OCI-LY7 (cell line): ENCODE measurements around the gene ATP11A. TPM values are rescaled to one million over a fixed set of nuclear protein-coding genes. Genes with fewer than 3 reads are reported as not detected.

Source experiments
- BruUV-seq: library from RNA; stranded (reverse); fragments of 400-500 nt; replicated peaks from 2 replicates; lab custom pipeline; 2021; lab: Mats Ljungman, UMichigan
- CTCF ChIA-PET: fragments of 300-600 bp; sonication (Branson Sonifier 250); formaldehyde crosslinking; loops from one replicate; lab custom pipeline; 2022; ENCODE audit warnings: antibody characterized with exemption; ENCODE audit not compliant: unreplicated experiment; lab: Charles Lee
- POLR2A ChIA-PET: fragments of 300-600 bp; sonication (Branson Sonifier 250); formaldehyde crosslinking; loops from one replicate; lab custom pipeline; 2022; ENCODE audit warnings: antibody characterized with exemption; lab: Charles Lee
- DNase-seq: peaks from one replicate; pipeline ENCODE4 v3.0.0-alpha.2; 2015; ENCODE audit warnings: low spot score
- H2AFZ ChIP-seq: fragments of 200-600 bp; sonication (generic), shearing (Covaris generic); 2 replicates; pipeline ENCODE4 v1.6.1; 2014; ENCODE audit warnings: mild to moderate bottlenecking, antibody characterized with exemption, low read length, moderate library complexity
- H3K27ac ChIP-seq: fragments of 200-600 bp; sonication (generic); 2 replicates; pipeline ENCODE4 v1.5.1; 2014; ENCODE audit warnings: mixed run types, low read depth, mild to moderate bottlenecking, moderate library complexity, low read length, inconsistent platforms; ENCODE audit not compliant: poor library complexity, severe bottlenecking
- H3K36me3 ChIP-seq: fragments of 200-600 bp; sonication (generic); 2 replicates; pipeline ENCODE4 v1.6.1; 2014; ENCODE audit warnings: mild to moderate bottlenecking, antibody characterized with exemption, low read length, moderate library complexity, mixed read lengths; ENCODE audit not compliant: insufficient read depth
- H3K4me1 ChIP-seq: fragments of 200-600 bp; sonication (generic); 2 replicates; pipeline ENCODE4 v1.5.1; 2014; ENCODE audit warnings: mild to moderate bottlenecking, low read length; ENCODE audit not compliant: insufficient read depth, poor library complexity, severe bottlenecking
- H3K4me2 ChIP-seq: fragments of 200-600 bp; sonication (generic); 2 replicates; pipeline ENCODE4 v1.6.1; 2014; ENCODE audit warnings: mild to moderate bottlenecking, low read length
- H3K4me3 ChIP-seq: fragments of 200-600 bp; sonication (generic); 2 replicates; pipeline ENCODE4 v1.5.1; 2014; ENCODE audit warnings: mild to moderate bottlenecking, low read depth, low read length; ENCODE audit not compliant: poor library complexity, severe bottlenecking
- H3K79me2 ChIP-seq: fragments of 200-600 bp; sonication (generic); 2 replicates; pipeline ENCODE4 v1.6.1; 2016; ENCODE audit warnings: low read depth, mild to moderate bottlenecking, low read length, moderate library complexity, mixed read lengths; ENCODE audit not compliant: insufficient read depth
- H3K9me2 ChIP-seq: fragments of 200-600 bp; sonication (generic); 2 replicates; pipeline ENCODE4 v1.6.1; 2016; ENCODE audit warnings: mild to moderate bottlenecking, low read length, mixed read lengths; ENCODE audit not compliant: insufficient read depth
- H3K9me3 ChIP-seq: fragments of 200-600 bp; sonication (generic); 2 replicates; pipeline ENCODE4 v1.6.1; 2014; ENCODE audit warnings: mild to moderate bottlenecking, mixed run types, low read length, mixed read lengths
- H4K20me1 ChIP-seq: fragments of 200-600 bp; sonication (generic); 2 replicates; pipeline ENCODE4 v1.6.1; 2014; ENCODE audit warnings: mild to moderate bottlenecking, antibody characterized with exemption, low read length, moderate library complexity, mixed read lengths; ENCODE audit not compliant: insufficient read depth
- CTCF ChIP-seq: fragments of 200-600 bp; sonication (generic); conservative IDR thresholded peaks from 2 replicates; pipeline ENCODE4 v1.5.1; 2014; ENCODE audit warnings: mild to moderate bottlenecking, antibody characterized with exemption, low read length, moderate library complexity, mixed read lengths
- EZH2phosphoT487 ChIP-seq: fragments of 200-600 bp; sonication (generic); IDR thresholded peaks from 2 replicates; pipeline ENCODE4 v1.6.1; 2018; ENCODE audit warnings: low read depth, borderline replicate concordance, mild to moderate bottlenecking, mixed run types, antibody characterized with exemption, low read length, moderate library complexity, mixed read lengths
- intact Hi-C: fragments of 100-400 bp; cut with micrococcal nuclease; formaldehyde crosslinking; loops from one replicate; pipeline ENCODE4 v1.10.0; 2022; ENCODE audit not compliant: unreplicated experiment
- total RNA-seq, 2 experiments: library from RNA; depleted of rRNA in 1 of 2; stranded (reverse); fragments of >200 nt in 1 of 2; shearing (Covaris generic) in 1 of 2; gene quantifications; 2 replicates each; pipeline ENCODE4 v1.2.3, GENCODE V29; 2014 to 2022

ATP11A gene
- total RNA-seq, 2 experiments from 2014 or later, result 8.8 to 23.1 TPM

- no peaks in the 10 kb centered on the region for H3K9me2 ChIP-seq
- no peak overlapping the region for H3K27ac ChIP-seq
- ChIA-PET POLR2A (no interaction called here), CTCF (no interaction called here)
- no peaks in the 10 kb centered on the region for H4K20me1 ChIP-seq
- no peaks in the 10 kb centered on the region for H3K79me2 ChIP-seq
- BruUV-seq, result no TSS peak
- no peaks in the 10 kb centered on the region for H3K9me3 ChIP-seq
- intact Hi-C loops, result no loop called here
- no peak overlapping the region for H3K4me2 ChIP-seq
- TF ChIP-seq EZH2phosphoT487 (no peak), CTCF (no peak)
- no peak overlapping the region for H3K4me3 ChIP-seq
- H3K4me1 ChIP-seq, result no peaks in the 10 kb centered on the region
- no peaks in the 10 kb centered on the region for H3K36me3 ChIP-seq
- no peak overlapping the region for H2AFZ ChIP-seq
- DNase-seq, result no peak
Measured at GRCh38 chr13:112806739-112807652, 117.2 kb downstream of the ATP11A start.

- H4K20me1 ChIP-seq, result no peaks in the 10 kb centered on the region
- no peaks in the 10 kb centered on the region for H3K9me2 ChIP-seq
- H2AFZ ChIP-seq, result no peak overlapping the region
- no peak overlapping the region for H3K4me3 ChIP-seq
- TF ChIP-seq CTCF, result no peak
- TF ChIP-seq EZH2phosphoT487, result no peak
- no peaks in the 10 kb centered on the region for H3K36me3 ChIP-seq
- ChIA-PET POLR2A (no interaction called here), CTCF (no interaction called here)
- intact Hi-C loops, result no loop called here
- no peaks in the 10 kb centered on the region for H3K4me1 ChIP-seq
- no TSS peak for BruUV-seq
- DNase-seq, result no peak
- H3K9me3 ChIP-seq, result no peaks in the 10 kb centered on the region
- no peak overlapping the region for H3K27ac ChIP-seq
- no peaks in the 10 kb centered on the region for H3K79me2 ChIP-seq
- H3K4me2 ChIP-seq, result no peak overlapping the region
Measured at GRCh38 chr13:112807653-112808376, 118.0 kb downstream of the ATP11A start.
